Measurements from ENCODE around the gene GLB1L3.
A peak's percentile ranks its signal among the peaks of the same experiment; 100 is the strongest.
"Not testable (repeated sequence)": the region's sequence is repeated elsewhere in the genome, so short reads cannot be mapped to it uniquely, and the experiment has no call there.

The GLB1L3 gene

GRCh38 chr11:134272381-134273316, 3.5 kb upstream of the GLB1L3 start:
- no peak for DNase-seq
- Histone ChIP-seq H3K36me3 (ENCODE audit: control insufficient read depth, insufficient read depth, low read length) (no peaks in the 10 kb centered on the region), H3K27me3 (replicated peaks; ENCODE audit: control insufficient read depth, insufficient read depth, low read length, poor library complexity, severe bottlenecking) (no peaks in the 10 kb centered on the region), H3K4me3 (ENCODE audit: insufficient read depth, low read depth, low read length, poor library complexity, severe bottlenecking) (no peak overlapping the region), H3K4me1 (ENCODE audit: control insufficient read depth, insufficient read depth, low read length, poor library complexity, severe bottlenecking) (peaks cover 38% of the 10 kb centered on the region), H3K9me3 (ENCODE audit: control insufficient read depth, low read length) (no peaks in the 10 kb centered on the region), H3K27ac (ENCODE audit: insufficient read depth, low read length, poor library complexity, severe bottlenecking) (no peak overlapping the region)

- Histone ChIP-seq H3K4me3 (ENCODE audit: insufficient read depth, low read depth, low read length, poor library complexity, severe bottlenecking) (no peak overlapping the region), H3K9me3 (ENCODE audit: control insufficient read depth, low read length) (no peaks in the 10 kb centered on the region), H3K27ac (ENCODE audit: insufficient read depth, low read length, poor library complexity, severe bottlenecking) (no peak overlapping the region), H3K4me1 (ENCODE audit: control insufficient read depth, insufficient read depth, low read length, poor library complexity, severe bottlenecking) (peaks cover 38% of the 10 kb centered on the region), H3K27me3 (replicated peaks; ENCODE audit: control insufficient read depth, insufficient read depth, low read length, poor library complexity, severe bottlenecking) (no peaks in the 10 kb centered on the region), H3K36me3 (ENCODE audit: control insufficient read depth, insufficient read depth, low read length) (no peaks in the 10 kb centered on the region)
- no peak for DNase-seq
Measured at GRCh38 chr11:134273317-134273712, 2.9 kb upstream of the GLB1L3 start.

- Histone ChIP-seq H3K4me3 (ENCODE audit: insufficient read depth, low read depth, low read length, poor library complexity, severe bottlenecking) (peak overlapping the region; percentile 80), H3K9me3 (ENCODE audit: control insufficient read depth, low read length) (no peaks in the 10 kb centered on the region), H3K27me3 (replicated peaks; ENCODE audit: control insufficient read depth, insufficient read depth, low read length, poor library complexity, severe bottlenecking) (no peaks in the 10 kb centered on the region), H3K27ac (ENCODE audit: insufficient read depth, low read length, poor library complexity, severe bottlenecking) (peak overlapping the region; percentile 54), H3K4me1 (ENCODE audit: control insufficient read depth, insufficient read depth, low read length, poor library complexity, severe bottlenecking) (peaks cover 32% of the 10 kb centered on the region), H3K36me3 (ENCODE audit: control insufficient read depth, insufficient read depth, low read length) (no peaks in the 10 kb centered on the region)
- DNase-seq, result no peak
Measured at GRCh38 chr11:134275188-134275533, 1.0 kb upstream of the GLB1L3 start.

- H3K4me3 ChIP-seq (ENCODE audit: insufficient read depth, low read depth, low read length, poor library complexity, severe bottlenecking), result peak overlapping the region; percentile 80
- H3K36me3 ChIP-seq (ENCODE audit: control insufficient read depth, insufficient read depth, low read length), result no peaks in the 10 kb centered on the region
- H3K27ac ChIP-seq (ENCODE audit: insufficient read depth, low read length, poor library complexity, severe bottlenecking), result no peak overlapping the region
- DNase-seq, result no peak
- H3K4me1 ChIP-seq (ENCODE audit: control insufficient read depth, insufficient read depth, low read length, poor library complexity, severe bottlenecking), result peaks cover 24% of the 10 kb centered on the region
- no peaks in the 10 kb centered on the region for H3K27me3 ChIP-seq (replicated peaks; ENCODE audit: control insufficient read depth, insufficient read depth, low read length, poor library complexity, severe bottlenecking)
- no peaks in the 10 kb centered on the region for H3K9me3 ChIP-seq (ENCODE audit: control insufficient read depth, low read length)
Measured at GRCh38 chr11:134276396-134277182, 410 bp downstream of the GLB1L3 start.

- peak overlapping the region; percentile 80 for H3K4me3 ChIP-seq (ENCODE audit: insufficient read depth, low read depth, low read length, poor library complexity, severe bottlenecking)
- H3K9me3 ChIP-seq (ENCODE audit: control insufficient read depth, low read length), result no peaks in the 10 kb centered on the region
- peaks cover 24% of the 10 kb centered on the region for H3K4me1 ChIP-seq (ENCODE audit: control insufficient read depth, insufficient read depth, low read length, poor library complexity, severe bottlenecking)
- H3K27me3 ChIP-seq (replicated peaks; ENCODE audit: control insufficient read depth, insufficient read depth, low read length, poor library complexity, severe bottlenecking), result no peaks in the 10 kb centered on the region
- no peak overlapping the region for H3K27ac ChIP-seq (ENCODE audit: insufficient read depth, low read length, poor library complexity, severe bottlenecking)
- H3K36me3 ChIP-seq (ENCODE audit: control insufficient read depth, insufficient read depth, low read length), result no peaks in the 10 kb centered on the region
- no peak for DNase-seq
Measured at GRCh38 chr11:134277183-134278001, 1.2 kb downstream of the GLB1L3 start.

- Histone ChIP-seq H3K9me3 (ENCODE audit: control insufficient read depth, low read length) (no peaks in the 10 kb centered on the region), H3K27ac (ENCODE audit: insufficient read depth, low read length, poor library complexity, severe bottlenecking) (no peak overlapping the region), H3K27me3 (replicated peaks; ENCODE audit: control insufficient read depth, insufficient read depth, low read length, poor library complexity, severe bottlenecking) (no peaks in the 10 kb centered on the region), H3K4me3 (ENCODE audit: insufficient read depth, low read depth, low read length, poor library complexity, severe bottlenecking) (no peak overlapping the region), H3K4me1 (ENCODE audit: control insufficient read depth, insufficient read depth, low read length, poor library complexity, severe bottlenecking) (peaks cover 24% of the 10 kb centered on the region), H3K36me3 (ENCODE audit: control insufficient read depth, insufficient read depth, low read length) (no peaks in the 10 kb centered on the region)
- DNase-seq, result no peak
Measured at GRCh38 chr11:134278356-134278755, 2.2 kb downstream of the GLB1L3 start.

- not testable (repeated sequence) for DNase-seq; H3K4me1 ChIP-seq (ENCODE audit: control insufficient read depth, insufficient read depth, low read length, poor library complexity, severe bottlenecking); H3K4me3 ChIP-seq (ENCODE audit: insufficient read depth, low read depth, low read length, poor library complexity, severe bottlenecking); H3K27me3 ChIP-seq (replicated peaks; ENCODE audit: control insufficient read depth, insufficient read depth, low read length, poor library complexity, severe bottlenecking); H3K27ac ChIP-seq (ENCODE audit: insufficient read depth, low read length, poor library complexity, severe bottlenecking); H3K36me3 ChIP-seq (ENCODE audit: control insufficient read depth, insufficient read depth, low read length); H3K9me3 ChIP-seq (ENCODE audit: control insufficient read depth, low read length)
Measured at GRCh38 chr11:134281635-134282034, 5.5 kb downstream of the GLB1L3 start.

- H3K36me3 ChIP-seq (ENCODE audit: control insufficient read depth, insufficient read depth, low read length), result no peaks in the 10 kb centered on the region
- no peaks in the 10 kb centered on the region for H3K4me1 ChIP-seq (ENCODE audit: control insufficient read depth, insufficient read depth, low read length, poor library complexity, severe bottlenecking)
- H3K4me3 ChIP-seq (ENCODE audit: insufficient read depth, low read depth, low read length, poor library complexity, severe bottlenecking), result no peak overlapping the region
- no peaks in the 10 kb centered on the region for H3K9me3 ChIP-seq (ENCODE audit: control insufficient read depth, low read length)
- H3K27me3 ChIP-seq (replicated peaks; ENCODE audit: control insufficient read depth, insufficient read depth, low read length, poor library complexity, severe bottlenecking), result no peaks in the 10 kb centered on the region
- no peak for DNase-seq
- H3K27ac ChIP-seq (ENCODE audit: insufficient read depth, low read length, poor library complexity, severe bottlenecking), result no peak overlapping the region
Measured at GRCh38 chr11:134282121-134283045, 6.2 kb downstream of the GLB1L3 start.

Measured in effector memory CD4-positive, alpha-beta T cell (primary cell).